Activated T-cell treated with anti-CD3 and anti-CD28 coated beads, Interleukin-2, amount 50 U/mL, for 24 hours (primary cell): ENCODE results near the gene TNN.

ENCODE experiments used
- DNase-seq: peaks from one replicate; pipeline ENCODE4 v3.0.0-alpha.2; 2020
- H3K27ac Mint-ChIP-seq: 2 replicates; pipeline ENCODE4 v1.8.0; 2020; ENCODE audit warnings: mild to moderate bottlenecking, mixed read lengths
- H3K27me3 Mint-ChIP-seq: 2 replicates; pipeline ENCODE4 v1.8.0; 2020; ENCODE audit warnings: mixed read lengths
- H3K36me3 Mint-ChIP-seq: 2 replicates; pipeline ENCODE4 v1.8.0; 2020; ENCODE audit warnings: low read depth, mixed read lengths
- H3K4me1 Mint-ChIP-seq: 2 replicates; pipeline ENCODE4 v1.8.0; 2020; ENCODE audit warnings: low read depth, mixed read lengths
- H3K4me3 Mint-ChIP-seq: 2 replicates; pipeline ENCODE4 v1.8.0; 2020; ENCODE audit warnings: mild to moderate bottlenecking, moderate library complexity, mixed read lengths
- H3K9me3 Mint-ChIP-seq: 2 replicates; pipeline ENCODE4 v1.8.0; 2020; ENCODE audit warnings: mixed read lengths

The TNN gene

DNA sequence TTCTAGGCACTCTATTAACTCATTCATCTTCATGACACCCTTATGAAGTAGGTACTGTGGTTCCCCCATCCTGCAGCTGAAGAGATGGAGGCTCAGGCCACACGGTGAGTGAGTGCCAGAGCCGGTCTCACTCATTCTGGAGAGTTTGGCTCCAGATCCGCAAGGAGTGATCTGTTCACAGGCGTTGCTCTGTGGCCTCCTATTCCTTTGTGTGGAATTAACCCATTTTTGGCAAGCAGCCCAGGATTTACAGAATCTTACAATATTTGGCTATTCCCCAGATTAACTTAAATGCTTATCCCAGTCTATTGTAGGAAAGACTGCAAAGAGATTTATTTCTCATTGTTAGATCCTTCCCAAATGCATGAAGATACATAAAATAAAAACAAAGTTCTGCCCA lies 95.3 kb downstream of the TNN start:
- DNase-seq = no peak
- Mint-ChIP-seq H3K27ac (peak overlapping the region; percentile 18), H3K4me3 (no peak overlapping the region), H3K27me3 (no peaks in the 10 kb centered on the region), H3K4me1 (peaks cover 11% of the 10 kb centered on the region), H3K36me3 (peaks cover 88% of the 10 kb centered on the region), H3K9me3 (no peaks in the 10 kb centered on the region)

DNA sequence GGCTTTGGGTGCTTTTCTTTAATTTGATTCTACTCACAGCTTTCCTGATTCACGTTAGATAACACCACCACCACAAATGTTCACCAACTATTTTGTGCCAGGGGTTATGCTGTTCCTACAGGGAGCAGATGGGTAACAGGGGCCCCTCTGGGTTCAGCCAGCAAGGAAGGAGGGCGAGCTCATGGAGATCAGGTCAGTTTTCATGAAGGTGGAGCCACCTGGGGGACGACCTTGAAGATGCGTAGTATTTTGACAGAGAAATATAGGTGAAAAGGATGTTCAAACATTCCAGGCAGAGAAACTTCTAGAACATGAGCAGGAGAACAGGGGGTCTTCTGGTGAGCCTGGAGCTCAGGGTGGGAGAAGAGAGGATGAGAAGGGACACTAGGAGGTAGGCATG lies 96.1 kb downstream of the TNN start:
- peaks cover 88% of the 10 kb centered on the region for H3K36me3 Mint-ChIP-seq

DNA sequence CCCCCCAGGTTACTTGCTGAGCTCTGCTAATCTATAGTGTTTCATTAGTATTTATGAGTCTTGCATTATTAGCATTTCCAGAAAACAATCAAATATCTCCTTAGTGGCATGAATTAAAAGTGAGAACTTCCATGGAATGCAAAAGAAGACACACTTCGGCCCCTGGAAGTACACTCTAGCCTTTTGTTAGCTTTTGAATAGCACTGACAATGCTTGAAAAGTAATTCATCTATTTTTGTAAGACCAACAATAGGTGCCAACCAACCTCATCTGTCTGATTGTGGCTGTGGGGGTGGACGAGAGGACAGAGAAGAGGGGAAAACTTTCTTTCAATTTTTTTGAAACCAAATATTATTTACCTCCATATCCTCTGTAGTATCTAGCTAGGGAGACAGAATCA lies 97.1 kb downstream of the TNN start:
- DNase-seq = no peak
- Mint-ChIP-seq H3K9me3 (no peaks in the 10 kb centered on the region), H3K27ac (no peak overlapping the region), H3K4me3 (no peak overlapping the region), H3K27me3 (no peaks in the 10 kb centered on the region), H3K4me1 (peaks cover 18% of the 10 kb centered on the region), H3K36me3 (peaks cover 88% of the 10 kb centered on the region)

More for the DNA sequence above, 96.1 kb downstream of the TNN start:
- DNase-seq = no peak
- Mint-ChIP-seq H3K27me3 (no peaks in the 10 kb centered on the region), H3K9me3 (no peaks in the 10 kb centered on the region), H3K27ac (peak overlapping the region; percentile 53), H3K4me3 (no peak overlapping the region), H3K4me1 (peaks cover 7% of the 10 kb centered on the region)

DNA sequence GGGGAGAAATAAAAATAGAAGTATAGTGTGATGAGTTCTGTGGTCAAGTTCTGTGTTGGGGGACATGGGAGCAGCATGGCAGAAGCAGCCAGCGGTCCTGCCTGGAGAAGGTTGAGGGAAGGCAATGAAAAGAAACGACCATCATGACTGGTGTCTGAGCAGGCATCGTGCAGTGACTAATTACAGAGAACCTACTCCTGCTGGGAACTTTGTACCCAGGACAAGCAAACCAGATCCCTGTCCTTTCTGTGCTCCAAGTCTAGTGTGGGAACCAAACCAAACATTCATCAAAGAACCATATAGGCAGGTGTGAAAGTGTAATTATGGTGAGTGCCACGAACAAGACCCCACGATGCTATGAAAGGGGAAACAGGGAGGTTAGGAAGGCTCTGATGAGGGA lies 99.1 kb downstream of the TNN start:
- peaks cover 35% of the 10 kb centered on the region for H3K4me1 Mint-ChIP-seq
- H3K27me3 Mint-ChIP-seq = no peaks in the 10 kb centered on the region
- no peaks in the 10 kb centered on the region for H3K9me3 Mint-ChIP-seq
- peaks cover 80% of the 10 kb centered on the region for H3K36me3 Mint-ChIP-seq
- no peak overlapping the region for H3K4me3 Mint-ChIP-seq
- DNase-seq = no peak
- peak overlapping the region; percentile 57 for H3K27ac Mint-ChIP-seq

DNA sequence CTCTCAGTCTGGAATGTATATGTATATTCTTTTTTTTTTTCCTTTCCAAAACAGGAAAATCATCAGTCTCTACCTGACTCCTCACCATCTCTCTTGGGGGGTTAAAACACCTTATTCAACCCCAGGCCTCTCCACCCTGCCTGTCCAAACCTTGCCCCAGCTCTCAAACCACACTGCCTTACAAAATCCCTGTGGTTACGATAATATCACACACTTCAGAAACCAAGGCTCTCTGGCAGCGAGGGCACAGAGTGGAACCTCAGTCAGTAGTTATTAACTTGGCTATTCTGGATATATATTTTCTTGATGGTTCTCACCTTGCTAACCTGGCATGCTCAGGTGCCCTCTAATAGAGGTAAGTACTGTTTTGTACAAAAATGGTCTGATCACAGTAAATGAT lies 100.2 kb downstream of the TNN start:
- peaks cover 79% of the 10 kb centered on the region for H3K36me3 Mint-ChIP-seq
- peaks cover 40% of the 10 kb centered on the region for H3K4me1 Mint-ChIP-seq
- peak overlapping the region; percentile 5 for H3K27ac Mint-ChIP-seq

DNA sequence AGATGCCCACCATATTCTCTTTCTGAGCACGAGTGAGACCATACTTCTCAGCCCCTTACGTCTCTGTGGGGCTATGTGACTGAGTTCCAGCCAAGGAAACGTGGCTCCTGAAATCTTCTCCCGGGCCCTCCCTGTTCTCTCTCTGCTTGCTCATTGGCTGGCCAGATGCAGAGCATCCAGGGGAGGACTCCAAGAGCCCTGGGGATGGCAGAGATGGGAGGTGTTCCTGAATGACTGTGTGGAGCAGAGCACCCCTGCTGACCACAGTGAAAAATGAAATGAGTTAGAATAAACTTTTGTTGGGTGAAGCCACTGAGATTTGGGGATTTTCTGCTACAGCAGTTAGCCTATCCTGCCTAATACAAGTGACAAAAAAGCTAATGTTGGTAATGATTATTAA lies 101.1 kb downstream of the TNN start:
- Mint-ChIP-seq H3K4me1 (peaks cover 48% of the 10 kb centered on the region), H3K4me3 (no peak overlapping the region), H3K36me3 (peaks cover 77% of the 10 kb centered on the region), H3K9me3 (no peaks in the 10 kb centered on the region), H3K27ac (peak overlapping the region; percentile 83), H3K27me3 (no peaks in the 10 kb centered on the region)
- no peak for DNase-seq

More for the DNA sequence above, 100.2 kb downstream of the TNN start:
- no peak overlapping the region for H3K4me3 Mint-ChIP-seq
- H3K9me3 Mint-ChIP-seq = no peaks in the 10 kb centered on the region
- no peaks in the 10 kb centered on the region for H3K27me3 Mint-ChIP-seq
- no peak for DNase-seq

DNA sequence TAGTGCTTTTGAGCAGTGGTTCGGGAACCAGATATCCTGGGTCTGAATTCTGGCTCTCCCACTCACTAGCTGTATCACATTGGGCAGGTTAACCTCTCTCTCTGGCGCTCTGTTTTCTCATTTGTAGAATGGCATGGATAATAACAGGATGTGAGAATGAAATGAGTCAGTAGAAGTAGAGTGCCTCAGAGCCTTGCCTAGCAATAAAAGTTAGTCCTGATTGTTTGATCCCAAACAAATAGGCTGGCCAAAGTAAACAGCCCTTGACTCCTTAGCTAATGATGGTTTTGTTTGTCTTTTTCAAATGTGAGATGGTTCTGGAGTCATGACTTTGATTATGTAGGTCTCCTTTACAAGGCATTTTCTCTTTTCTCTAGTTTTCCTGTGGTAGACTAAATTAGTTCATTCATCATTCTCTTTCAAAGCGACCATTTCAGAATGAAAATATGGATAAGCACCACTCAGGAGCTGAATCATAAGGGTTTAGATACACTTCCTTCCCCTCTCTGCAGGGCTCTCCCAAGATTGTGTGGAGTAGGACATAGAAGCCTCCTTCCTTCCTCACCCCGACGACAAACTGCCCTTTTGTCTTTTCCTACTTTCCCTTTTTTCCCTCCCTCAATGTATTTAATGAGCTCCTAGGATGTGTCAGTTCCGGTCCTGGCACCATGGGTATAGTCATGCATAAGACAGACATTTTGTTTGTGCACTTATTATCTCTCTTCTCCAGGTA lies 101.8 kb downstream of the TNN start:
- Mint-ChIP-seq H3K27me3 (no peaks in the 10 kb centered on the region), H3K36me3 (peaks cover 79% of the 10 kb centered on the region), H3K4me3 (no peak overlapping the region), H3K9me3 (no peaks in the 10 kb centered on the region), H3K27ac (peak overlapping the region; percentile 83), H3K4me1 (peaks cover 54% of the 10 kb centered on the region)
- no peak for DNase-seq

DNA sequence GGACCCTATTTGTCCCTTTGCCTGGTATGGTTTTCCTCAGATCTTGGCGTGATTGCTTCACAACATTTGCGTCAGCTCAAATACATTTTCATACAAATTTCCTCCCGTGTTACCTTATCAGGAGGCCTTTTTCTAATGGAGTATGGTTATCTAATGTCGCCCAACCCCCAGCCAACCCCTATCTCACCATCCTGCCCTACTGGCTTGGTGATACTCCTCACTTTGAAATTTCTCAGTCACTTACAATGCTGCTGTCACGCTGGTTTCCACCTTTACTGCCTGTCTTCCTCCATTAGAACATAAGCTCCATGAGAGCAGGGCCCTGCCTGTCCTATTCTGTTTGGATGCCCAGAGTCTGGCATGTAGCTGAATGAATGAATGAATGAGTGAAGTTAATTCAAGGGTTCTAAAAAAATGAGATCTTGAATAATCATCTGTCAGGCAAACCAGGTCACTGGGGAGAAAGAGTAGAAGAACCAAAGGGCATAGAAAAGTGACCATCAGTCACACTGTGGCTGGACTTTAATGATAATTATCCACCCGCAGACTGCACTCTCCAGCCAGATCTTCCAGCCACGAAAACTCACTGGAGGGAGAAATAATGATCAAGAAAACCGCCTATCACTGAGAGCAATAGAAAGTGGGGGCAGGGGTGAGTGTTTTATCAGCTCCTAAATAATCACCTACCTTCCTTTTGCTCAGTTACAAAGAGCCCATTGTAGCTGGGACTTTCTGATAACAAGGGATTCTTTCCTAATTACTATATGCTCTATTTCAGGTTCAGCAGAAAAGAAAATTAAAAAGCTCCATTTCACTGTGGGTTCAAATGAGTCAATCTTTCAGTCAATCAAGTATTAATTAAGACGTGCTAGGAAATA lies 103.6 kb downstream of the TNN start:
- H3K27ac Mint-ChIP-seq = peak overlapping the region; percentile 24
- no peaks in the 10 kb centered on the region for H3K27me3 Mint-ChIP-seq
- H3K36me3 Mint-ChIP-seq = peaks cover 75% of the 10 kb centered on the region
- DNase-seq = no peak
- no peaks in the 10 kb centered on the region for H3K9me3 Mint-ChIP-seq
- peaks cover 62% of the 10 kb centered on the region for H3K4me1 Mint-ChIP-seq
- no peak overlapping the region for H3K4me3 Mint-ChIP-seq

DNA sequence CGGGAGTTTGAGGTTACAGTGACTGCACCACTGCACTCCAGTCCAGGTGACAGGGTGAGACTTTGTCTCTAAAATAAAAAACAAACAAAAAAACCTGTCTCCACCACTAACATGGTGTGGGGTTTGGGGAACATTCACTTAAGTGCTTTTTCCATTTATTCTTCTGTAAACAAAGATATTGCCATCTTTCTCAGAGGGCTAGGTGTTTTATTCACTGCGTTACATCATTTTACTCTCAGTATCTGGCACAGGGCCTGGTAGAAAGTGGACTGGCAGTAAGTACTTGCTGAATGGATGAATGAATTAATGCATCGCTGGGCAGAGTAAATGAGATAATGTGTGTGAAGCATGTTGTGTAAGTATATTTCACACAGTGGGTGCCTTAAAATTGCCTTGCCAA lies 104.9 kb downstream of the TNN start:
- H3K4me1 Mint-ChIP-seq = peaks cover 65% of the 10 kb centered on the region
- H3K36me3 Mint-ChIP-seq = peaks cover 76% of the 10 kb centered on the region
- no peaks in the 10 kb centered on the region for H3K9me3 Mint-ChIP-seq
- H3K4me3 Mint-ChIP-seq = no peak overlapping the region
- H3K27me3 Mint-ChIP-seq = no peaks in the 10 kb centered on the region
- no peak overlapping the region for H3K27ac Mint-ChIP-seq
- DNase-seq = no peak

DNA sequence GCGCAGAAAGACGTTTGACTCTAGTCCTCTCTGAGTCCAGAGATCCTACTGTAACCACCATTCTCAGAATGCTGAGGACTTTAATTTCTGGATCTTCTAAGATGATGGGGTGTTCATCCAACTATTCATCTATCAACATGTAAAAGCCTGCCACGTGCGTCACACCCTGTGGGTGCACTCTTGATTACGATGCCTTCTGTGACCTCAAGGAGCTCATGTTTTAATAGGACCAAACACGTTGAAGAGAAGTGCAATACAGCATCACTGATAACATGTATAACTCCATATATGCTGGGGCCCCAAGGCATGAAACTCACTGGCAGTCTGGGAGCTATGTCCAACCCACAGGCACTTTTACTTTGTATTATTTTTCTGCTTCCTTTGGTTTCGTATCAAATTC lies 105.9 kb downstream of the TNN start:
- no peaks in the 10 kb centered on the region for H3K27me3 Mint-ChIP-seq
- peaks cover 77% of the 10 kb centered on the region for H3K36me3 Mint-ChIP-seq
- DNase-seq = no peak
- no peak overlapping the region for H3K27ac Mint-ChIP-seq
- no peak overlapping the region for H3K4me3 Mint-ChIP-seq
- peaks cover 71% of the 10 kb centered on the region for H3K4me1 Mint-ChIP-seq
- no peaks in the 10 kb centered on the region for H3K9me3 Mint-ChIP-seq

DNA sequence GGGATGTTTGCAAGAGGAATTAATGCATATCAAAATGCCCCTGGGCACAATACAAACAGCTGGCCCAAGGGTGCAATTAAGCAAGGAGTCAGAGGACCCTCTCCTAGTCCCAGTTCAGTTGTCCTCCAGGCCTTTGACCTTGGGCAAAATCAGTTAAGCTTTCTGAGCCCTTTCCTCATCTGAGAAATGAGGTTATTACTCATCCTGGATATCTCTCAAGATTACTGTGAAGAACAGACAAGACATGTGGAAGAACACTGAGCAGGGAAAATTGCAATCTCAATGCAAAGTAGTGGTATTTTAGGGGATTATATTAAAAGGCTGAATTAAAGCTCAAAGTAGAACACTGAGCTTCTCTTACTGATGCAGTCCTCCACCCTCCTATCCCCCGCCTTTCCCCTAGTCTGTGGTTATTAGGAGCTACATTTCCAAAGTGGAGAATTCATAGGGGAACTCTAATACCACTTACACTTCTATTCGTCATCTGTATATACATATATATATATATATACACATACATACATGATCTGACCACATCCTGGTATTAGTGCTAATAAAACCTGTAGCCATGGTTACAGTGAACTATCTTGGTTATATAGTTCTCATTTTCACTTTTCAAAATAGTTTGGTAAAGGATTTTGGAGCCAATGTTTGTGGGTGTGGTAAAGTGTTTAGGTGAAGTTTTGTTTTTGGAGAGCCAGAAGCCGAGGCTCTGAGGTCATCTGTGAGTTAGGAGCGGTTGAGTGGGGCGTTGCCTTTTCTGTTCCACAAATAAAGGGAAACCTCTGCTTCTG lies 106.9 kb downstream of the TNN start:
- no peak overlapping the region for H3K27ac Mint-ChIP-seq
- H3K9me3 Mint-ChIP-seq = no peaks in the 10 kb centered on the region
- H3K4me3 Mint-ChIP-seq = no peak overlapping the region
- peaks cover 68% of the 10 kb centered on the region for H3K4me1 Mint-ChIP-seq
- H3K36me3 Mint-ChIP-seq = peaks cover 79% of the 10 kb centered on the region
- H3K27me3 Mint-ChIP-seq = no peaks in the 10 kb centered on the region
- DNase-seq = no peak

DNA sequence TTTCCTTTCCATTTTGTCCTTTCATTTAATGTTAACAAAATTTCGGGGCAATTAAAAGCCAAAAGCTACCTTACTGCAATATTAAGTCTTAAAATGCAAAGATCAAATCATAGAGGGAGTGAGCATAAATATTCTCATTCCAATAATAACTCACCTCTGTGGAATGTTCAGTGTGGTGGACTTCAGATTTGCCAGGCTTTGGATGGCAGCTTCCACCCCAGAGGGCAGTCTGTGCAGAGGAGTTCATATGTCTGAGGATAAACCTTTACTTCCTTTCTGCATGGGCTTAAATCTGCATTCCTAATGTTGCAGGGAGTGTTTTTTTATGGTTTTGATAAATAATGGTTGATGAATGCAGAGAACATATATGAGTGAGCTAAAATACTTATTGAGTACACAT lies 108.6 kb downstream of the TNN start:
- Mint-ChIP-seq H3K27me3 (no peaks in the 10 kb centered on the region), H3K4me1 (peaks cover 65% of the 10 kb centered on the region), H3K4me3 (no peak overlapping the region), H3K36me3 (peaks cover 76% of the 10 kb centered on the region), H3K9me3 (no peaks in the 10 kb centered on the region), H3K27ac (no peak overlapping the region)
- no peak for DNase-seq

DNA sequence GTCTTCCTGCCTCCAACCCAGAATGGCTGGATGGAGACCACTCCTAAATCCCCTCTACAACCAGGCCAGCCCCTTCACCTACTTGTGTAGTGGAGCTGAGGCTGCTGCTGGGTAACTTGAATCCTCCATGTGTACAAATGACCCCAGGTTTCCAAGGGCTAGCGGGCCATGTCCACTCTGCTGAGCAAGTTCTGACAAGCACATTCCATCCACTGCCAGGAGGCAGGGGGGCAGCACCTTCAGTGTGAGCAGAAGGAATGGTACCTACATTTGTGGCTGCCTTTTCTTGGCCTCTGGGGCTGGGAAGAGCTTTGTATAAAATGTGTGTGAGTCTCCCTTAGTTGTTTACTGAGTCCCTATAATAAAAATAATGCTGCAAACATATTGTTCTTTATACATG lies 110.4 kb downstream of the TNN start:
- Mint-ChIP-seq H3K9me3 (no peaks in the 10 kb centered on the region), H3K4me1 (peaks cover 69% of the 10 kb centered on the region), H3K4me3 (no peak overlapping the region), H3K27ac (no peak overlapping the region), H3K36me3 (peaks cover 77% of the 10 kb centered on the region), H3K27me3 (no peaks in the 10 kb centered on the region)
- DNase-seq = no peak

DNA sequence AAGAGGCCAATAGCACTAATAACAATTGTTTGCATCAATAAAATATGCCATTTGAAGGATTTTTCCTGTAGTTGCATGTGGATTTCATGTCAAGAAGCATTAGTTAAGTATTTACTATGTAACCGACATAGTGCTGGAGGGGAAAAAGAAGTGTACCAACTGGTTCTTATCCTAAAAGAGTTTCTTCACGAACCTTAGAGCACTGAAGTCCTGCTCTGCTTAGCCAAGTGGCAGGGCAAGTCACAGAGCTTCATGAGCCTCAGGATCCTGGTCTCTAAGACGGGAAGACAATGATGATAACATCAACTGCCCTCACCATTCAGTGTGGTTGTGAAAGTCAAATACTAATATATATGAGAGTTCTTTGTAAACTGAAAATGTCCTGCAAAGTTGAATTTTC lies 110.8 kb downstream of the TNN start:
- no peak overlapping the region for H3K27ac Mint-ChIP-seq
- DNase-seq = no peak
- no peak overlapping the region for H3K4me3 Mint-ChIP-seq
- H3K27me3 Mint-ChIP-seq = no peaks in the 10 kb centered on the region
- H3K4me1 Mint-ChIP-seq = peaks cover 71% of the 10 kb centered on the region
- peaks cover 76% of the 10 kb centered on the region for H3K36me3 Mint-ChIP-seq
- no peaks in the 10 kb centered on the region for H3K9me3 Mint-ChIP-seq
